SK-N-SH treated with all-trans-retinoic acid at 6 μM for 48 hours (cell line): ENCODE results near the gene PRSS53.

Experiments used
- ARNTL ChIP-seq: fragments of 450-650 bp; formaldehyde crosslinking; IDR thresholded peaks from 2 replicates; pipeline ENCODE4 v1.5.0; 2020; ENCODE audit warnings: low read depth, mild to moderate bottlenecking, moderate library complexity, borderline replicate concordance
- CREB5 ChIP-seq: fragments of 250-450 bp; sonication (Bioruptor Pico); IDR thresholded peaks from 2 replicates; pipeline ENCODE4 v1.5.1; 2020; ENCODE audit warnings: low read depth, mild to moderate bottlenecking, moderate library complexity
- CSRNP3 ChIP-seq: fragments of 250-450 bp; sonication (Bioruptor Pico); IDR thresholded peaks from 2 replicates; pipeline ENCODE4 v1.5.1; 2021; ENCODE audit warnings: mild to moderate bottlenecking, moderate library complexity
- ISL1 ChIP-seq: fragments of 250-450 bp; sonication (Bioruptor Pico); IDR thresholded peaks from 2 replicates; pipeline ENCODE4 v2.1.2; 2022; ENCODE audit warnings: mild to moderate bottlenecking, moderate library complexity
- PATZ1 ChIP-seq: fragments of 250-450 bp; sonication (Bioruptor Pico); IDR thresholded peaks from 2 replicates; pipeline ENCODE4 v1.8.0; 2020; ENCODE audit warnings: mild to moderate bottlenecking, moderate library complexity, borderline replicate concordance
- TCF4 ChIP-seq: fragments of 250-450 bp; sonication (Bioruptor Pico); IDR thresholded peaks from 2 replicates; pipeline ENCODE4 v1.8.0; 2021; ENCODE audit warnings: mild to moderate bottlenecking, moderate library complexity, borderline replicate concordance
- TSHZ2 ChIP-seq: fragments of 250-450 bp; sonication (Bioruptor Pico); IDR thresholded peaks from 2 replicates; pipeline ENCODE4 v1.5.0; 2020; ENCODE audit warnings: mild to moderate bottlenecking, moderate library complexity
- ZFP30 ChIP-seq: fragments of 450-650 bp; formaldehyde crosslinking; IDR thresholded peaks from 2 replicates; pipeline ENCODE4 v1.5.0; 2022; ENCODE audit warnings: mild to moderate bottlenecking, moderate library complexity

GRCh38 chr16:31083556-31083955 is 5.2 kb downstream of the PRSS53 start:
- TF ChIP-seq CREB5 (CRISPR knock-in tag), result no peak
- no peak for TF ChIP-seq CSRNP3 (CRISPR knock-in tag)
- TF ChIP-seq ARNTL (CRISPR knock-in tag), result no peak
- TF ChIP-seq PATZ1, result no peak
- TF ChIP-seq ZFP30, result no peak
- no peak for TF ChIP-seq TSHZ2 (CRISPR knock-in tag)
- TF ChIP-seq ISL1 (CRISPR knock-in tag), result no peak
- no peak for TF ChIP-seq TCF4 (CRISPR knock-in tag)
